PC-3 (cell line): ENCODE measurements around the gene ROBO2. TPM values are rescaled to one million over a fixed set of nuclear protein-coding genes. Genes with fewer than 3 reads are reported as not detected.

Source experiments
- ATAC-seq: fragments of 200-7000 bp; cut with Tn5 transposase; 2 replicates; pipeline ENCODE4 v1.9.1; 2020; ENCODE audit warnings: mild to moderate bottlenecking, moderate library complexity
- BruUV-seq: library from RNA; stranded (reverse); fragments of 400-500 nt; replicated peaks from 2 replicates; lab custom pipeline; 2021; lab: Mats Ljungman, UMichigan
- CTCF ChIA-PET: fragments of 300-600 bp; sonication (Branson Sonifier 250); formaldehyde crosslinking; loops from one replicate; lab custom pipeline; 2022; ENCODE audit warnings: antibody characterized with exemption; lab: Charles Lee
- POLR2A ChIA-PET: fragments of 300-600 bp; sonication (Branson Sonifier 250); formaldehyde crosslinking; loops from one replicate; lab custom pipeline; 2022; ENCODE audit warnings: antibody characterized with exemption; ENCODE audit not compliant: unreplicated experiment; lab: Charles Lee
- DNase-seq: peaks from one replicate; pipeline ENCODE4 v3.0.0-alpha.2; 2015
- H2AFZ ChIP-seq: fragments of 300-600 bp; sonication (generic); 2 replicates; pipeline ENCODE4 v1.6.0; 2016; ENCODE audit warnings: antibody characterized with exemption, low read length
- H3F3A ChIP-seq: fragments of 300-600 bp; sonication (generic); one replicate; pipeline ENCODE4 v1.6.0; 2017; ENCODE audit warnings: antibody characterized with exemption, low read length, control low read depth, mild to moderate bottlenecking; ENCODE audit not compliant: unreplicated experiment
- H3K27ac ChIP-seq: fragments of 300-600 bp; sonication (generic); 2 replicates; pipeline ENCODE4 v1.5.1; 2016; ENCODE audit warnings: mild to moderate bottlenecking, low read length
- H3K27me3 ChIP-seq: fragments of 300-600 bp; sonication (generic); 2 replicates; pipeline ENCODE4 v1.6.1; 2016; ENCODE audit warnings: low read length, mixed read lengths
- H3K36me3 ChIP-seq: fragments of 300-600 bp; sonication (generic); 2 replicates; pipeline ENCODE4 v1.6.1; 2016; ENCODE audit warnings: low read depth, mixed run types, low read length, mixed read lengths
- H3K4me1 ChIP-seq: fragments of 300-600 bp; sonication (generic); 2 replicates; pipeline ENCODE4 v1.5.1; 2016; ENCODE audit warnings: low read length; ENCODE audit not compliant: insufficient read depth
- H3K4me2 ChIP-seq: fragments of 300-600 bp; sonication (generic); 2 replicates; pipeline ENCODE4 v1.6.0; 2016; ENCODE audit warnings: low read length
- H3K4me3 ChIP-seq: fragments of 300-600 bp; sonication (generic); 2 replicates; pipeline ENCODE4 v1.5.1; 2016; ENCODE audit warnings: mild to moderate bottlenecking, low read length, mixed read lengths
- H3K79me2 ChIP-seq: fragments of 300-600 bp; sonication (generic); 2 replicates; pipeline ENCODE4 v1.6.1; 2017; ENCODE audit warnings: low read length, mixed read lengths
- H3K9ac ChIP-seq: fragments of 300-600 bp; sonication (generic); 2 replicates; pipeline ENCODE4 v1.6.0; 2016; ENCODE audit warnings: mild to moderate bottlenecking, low read length
- H3K9me2 ChIP-seq: fragments of 300-600 bp; sonication (generic); replicated peaks from 2 replicates; pipeline ENCODE4 v1.6.1; 2016; ENCODE audit warnings: mixed run types, low read length, mixed read lengths
- H3K9me3 ChIP-seq: fragments of 300-600 bp; sonication (generic); 2 replicates; pipeline ENCODE4 v1.6.1; 2016; ENCODE audit warnings: low read length, mixed read lengths
- H4K20me1 ChIP-seq: fragments of 300-600 bp; sonication (generic); 2 replicates; pipeline ENCODE4 v1.6.1; 2016; ENCODE audit warnings: low read length, mixed read lengths
- EZH2 ChIP-seq: fragments of 300-600 bp; sonication (generic); IDR thresholded peaks from one replicate; pipeline ENCODE4 v1.6.1; 2017; ENCODE audit warnings: antibody characterized with exemption, mild to moderate bottlenecking, low read length; ENCODE audit not compliant: unreplicated experiment
- EZH2phosphoT487 ChIP-seq: fragments of 300-600 bp; sonication (generic); IDR thresholded peaks from 2 replicates; pipeline ENCODE4 v1.6.1; 2018; ENCODE audit warnings: mild to moderate bottlenecking, antibody characterized with exemption, low read length, borderline replicate concordance
- intact Hi-C: fragments of 100-400 bp; cut with micrococcal nuclease; formaldehyde crosslinking; loops from 2 replicates; pipeline ENCODE4 v1.9.0; 2023
- total RNA-seq: library from RNA; depleted of rRNA; stranded (reverse); fragments of >200 nt; gene quantifications from 2 replicates; pipeline ENCODE4 v1.2.3, GENCODE V29; 2014
- TF ChIP-seq, protein P1 (sequence below): fragments of 300-600 bp; sonication (generic); conservative IDR thresholded peaks from 2 replicates; pipeline ENCODE4 v1.5.1; 2017; ENCODE audit warnings: antibody characterized with exemption, low read depth, mild to moderate bottlenecking, low read length

ROBO2 gene
- total RNA-seq, 1 experiment from 2014 or later = not detected

DNA sequence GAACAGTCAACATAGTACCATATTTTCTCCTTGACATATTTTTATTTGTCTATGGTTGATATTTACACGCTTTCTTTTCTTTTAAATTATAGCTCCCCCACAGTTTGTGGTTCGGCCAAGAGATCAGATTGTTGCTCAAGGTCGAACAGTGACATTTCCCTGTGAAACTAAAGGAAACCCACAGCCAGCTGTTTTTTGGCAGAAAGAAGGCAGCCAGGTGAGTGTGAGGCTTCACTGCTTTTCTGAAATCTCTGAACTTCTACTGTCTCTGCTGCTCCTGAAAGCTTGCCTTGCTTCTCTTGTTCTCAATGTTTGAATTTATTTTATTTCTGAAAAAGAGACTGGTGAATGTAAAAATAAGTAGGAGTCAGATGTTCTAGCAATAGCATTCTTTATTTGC is 506.3 kb downstream of the ROBO2 start:
- H3K9ac ChIP-seq = no peak overlapping the region
- TF ChIP-seq, protein P1, sequence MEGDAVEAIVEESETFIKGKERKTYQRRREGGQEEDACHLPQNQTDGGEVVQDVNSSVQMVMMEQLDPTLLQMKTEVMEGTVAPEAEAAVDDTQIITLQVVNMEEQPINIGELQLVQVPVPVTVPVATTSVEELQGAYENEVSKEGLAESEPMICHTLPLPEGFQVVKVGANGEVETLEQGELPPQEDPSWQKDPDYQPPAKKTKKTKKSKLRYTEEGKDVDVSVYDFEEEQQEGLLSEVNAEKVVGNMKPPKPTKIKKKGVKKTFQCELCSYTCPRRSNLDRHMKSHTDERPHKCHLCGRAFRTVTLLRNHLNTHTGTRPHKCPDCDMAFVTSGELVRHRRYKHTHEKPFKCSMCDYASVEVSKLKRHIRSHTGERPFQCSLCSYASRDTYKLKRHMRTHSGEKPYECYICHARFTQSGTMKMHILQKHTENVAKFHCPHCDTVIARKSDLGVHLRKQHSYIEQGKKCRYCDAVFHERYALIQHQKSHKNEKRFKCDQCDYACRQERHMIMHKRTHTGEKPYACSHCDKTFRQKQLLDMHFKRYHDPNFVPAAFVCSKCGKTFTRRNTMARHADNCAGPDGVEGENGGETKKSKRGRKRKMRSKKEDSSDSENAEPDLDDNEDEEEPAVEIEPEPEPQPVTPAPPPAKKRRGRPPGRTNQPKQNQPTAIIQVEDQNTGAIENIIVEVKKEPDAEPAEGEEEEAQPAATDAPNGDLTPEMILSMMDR = no peak
- no peak for TF ChIP-seq EZH2
- no peak for TF ChIP-seq EZH2phosphoT487
- ATAC-seq (no peak), DNase-seq (no peak)
- no peaks in the 10 kb centered on the region for H3K79me2 ChIP-seq
- intact Hi-C loops = no loop called here
- BruUV-seq = no TSS peak
- ChIA-PET POLR2A (no interaction called here), CTCF (no interaction called here)
- no peaks in the 10 kb centered on the region for H3F3A ChIP-seq
- H3K9me2 ChIP-seq = no peaks in the 10 kb centered on the region
- no peak overlapping the region for H3K4me2 ChIP-seq
- H3K9me3 ChIP-seq = no peaks in the 10 kb centered on the region
- H4K20me1 ChIP-seq = no peaks in the 10 kb centered on the region
- no peaks in the 10 kb centered on the region for H3K36me3 ChIP-seq
- no peak overlapping the region for H3K4me3 ChIP-seq
- no peak overlapping the region for H3K27ac ChIP-seq
- no peaks in the 10 kb centered on the region for H3K27me3 ChIP-seq
- no peaks in the 10 kb centered on the region for H3K4me1 ChIP-seq
- no peak overlapping the region for H2AFZ ChIP-seq

DNA sequence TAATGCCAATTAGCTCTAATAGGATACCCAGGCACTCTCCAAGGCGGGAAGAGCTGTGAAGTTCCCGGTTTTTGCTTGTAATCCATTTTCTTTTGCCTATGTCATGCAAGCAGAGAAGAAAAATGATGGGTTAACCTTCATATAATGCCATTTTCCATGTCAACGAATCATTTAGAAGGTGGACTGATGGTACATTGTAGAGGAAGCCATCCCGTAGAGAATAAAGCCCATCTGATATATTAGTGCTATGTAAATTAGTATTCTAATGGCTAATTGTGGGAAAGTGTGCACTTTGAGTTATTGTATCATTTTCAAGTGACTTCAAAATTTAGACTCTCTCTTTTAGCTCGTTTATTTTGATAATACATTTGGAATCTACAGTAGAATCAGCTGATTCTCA is 509.1 kb downstream of the ROBO2 start:
- Histone ChIP-seq H3K27me3 (no peaks in the 10 kb centered on the region), H3K9me2 (no peaks in the 10 kb centered on the region), H3K4me1 (no peaks in the 10 kb centered on the region), H3K4me2 (no peak overlapping the region), H3K27ac (no peak overlapping the region), H2AFZ (peak overlapping the region; percentile 36; the same call in 1 of the 2 replicates), H3K9me3 (no peaks in the 10 kb centered on the region), H3K79me2 (no peaks in the 10 kb centered on the region), H3F3A (no peaks in the 10 kb centered on the region), H3K4me3 (no peak overlapping the region), H4K20me1 (no peaks in the 10 kb centered on the region), H3K9ac (no peak overlapping the region), H3K36me3 (no peaks in the 10 kb centered on the region)
- intact Hi-C loops = no loop called here
- DNase-seq = no peak
- TF ChIP-seq, protein P1 = no peak
- TF ChIP-seq EZH2 (no peak), EZH2phosphoT487 (no peak)
- no peak for ATAC-seq
- no TSS peak for BruUV-seq
- ChIA-PET POLR2A (no interaction called here), CTCF (no interaction called here)

DNA sequence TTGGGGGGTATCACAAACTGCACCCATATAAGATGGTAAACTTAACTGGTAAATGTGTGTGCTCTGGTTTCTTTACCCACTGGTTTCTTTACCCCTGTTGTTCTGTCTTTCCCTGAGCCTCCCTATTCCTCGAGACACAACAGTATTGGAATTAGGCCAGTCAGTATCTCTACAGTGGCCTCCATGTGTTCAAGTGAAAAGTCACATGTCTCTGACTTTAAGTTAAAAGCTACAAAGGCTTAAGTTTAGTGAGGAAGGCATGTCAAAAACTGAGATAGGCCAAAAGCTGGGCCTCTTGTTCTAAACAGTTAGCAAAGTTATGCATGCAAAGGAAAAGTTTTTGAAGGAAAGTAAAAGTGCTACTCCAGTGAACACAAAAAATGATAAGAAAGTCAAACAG is 513.3 kb downstream of the ROBO2 start:
- ATAC-seq = no peak
- H3K27me3 ChIP-seq = no peaks in the 10 kb centered on the region
- H3K79me2 ChIP-seq = no peaks in the 10 kb centered on the region
- no peaks in the 10 kb centered on the region for H3K9me3 ChIP-seq
- H4K20me1 ChIP-seq = no peaks in the 10 kb centered on the region
- BruUV-seq = no TSS peak
- H3K9ac ChIP-seq = no peak overlapping the region
- H3K4me2 ChIP-seq = no peak overlapping the region
- intact Hi-C loops = no loop called here
- H3K9me2 ChIP-seq = no peaks in the 10 kb centered on the region
- no peak overlapping the region for H3K27ac ChIP-seq
- TF ChIP-seq EZH2phosphoT487 = no peak
- TF ChIP-seq EZH2 = no peak
- TF ChIP-seq, protein P1 = no peak
- POLR2A ChIA-PET = no interaction called here
- H3K4me1 ChIP-seq = no peaks in the 10 kb centered on the region
- H3F3A ChIP-seq = no peaks in the 10 kb centered on the region
- CTCF ChIA-PET = no interaction called here
- no peaks in the 10 kb centered on the region for H3K36me3 ChIP-seq
- H3K4me3 ChIP-seq = no peak overlapping the region
- DNase-seq = no peak
- H2AFZ ChIP-seq = no peak overlapping the region
